Measurements from ENCODE around the gene GK. TPM values are rescaled to one million over a fixed set of nuclear protein-coding genes. Genes with fewer than 3 reads are reported as not detected.

Gene GK
- total RNA-seq, 1 donor from 2014 or later = 28.2 TPM

DNA sequence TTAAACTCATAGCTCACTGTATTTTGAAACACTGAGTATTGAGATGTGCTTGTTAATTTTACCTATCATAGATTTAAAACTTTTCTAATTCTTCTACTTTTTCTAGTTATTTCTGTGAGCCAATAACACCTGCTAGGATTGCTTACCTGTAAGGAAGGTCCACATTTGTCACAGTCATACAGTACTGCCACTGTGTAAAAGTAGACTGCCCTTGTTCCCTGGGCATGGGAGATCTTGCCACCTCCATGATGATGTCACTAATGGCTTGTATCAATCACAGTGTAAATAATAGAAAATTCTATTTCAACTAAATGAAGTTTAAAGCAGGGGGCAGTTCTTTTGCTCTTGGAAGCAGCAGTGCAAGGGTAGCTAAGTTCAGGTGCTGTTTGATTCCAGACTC lies 35.9 kb downstream of the GK start:
- Mint-ChIP-seq H3K36me3 (peaks cover 20% of the 10 kb centered on the region), H3K9me3 (no peaks in the 10 kb centered on the region), H3K27ac (no peak overlapping the region)

DNA sequence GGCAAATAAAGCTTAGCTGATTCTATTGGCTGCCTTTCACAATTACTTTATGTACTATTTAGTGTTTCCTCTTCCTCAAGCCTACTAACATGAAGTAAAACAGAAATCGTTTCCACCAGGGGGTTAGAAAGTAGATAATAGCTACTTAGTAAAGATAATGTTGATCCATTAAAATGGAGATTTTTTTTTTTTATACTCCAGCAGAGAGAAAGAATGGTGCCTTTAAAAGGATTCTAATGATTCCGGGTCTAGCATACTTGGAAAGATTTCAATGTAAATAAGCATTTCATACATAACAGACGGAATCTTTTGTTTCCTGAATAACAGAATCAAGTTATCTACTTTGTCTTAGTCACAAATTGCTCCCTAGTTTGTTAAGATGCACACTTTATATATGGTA lies 37.1 kb downstream of the GK start:
- no peaks in the 10 kb centered on the region for H3K27me3 Mint-ChIP-seq
- H3K4me1 Mint-ChIP-seq (ENCODE audit: unreplicated experiment) = no peaks in the 10 kb centered on the region
- TF ChIP-seq, protein P1, sequence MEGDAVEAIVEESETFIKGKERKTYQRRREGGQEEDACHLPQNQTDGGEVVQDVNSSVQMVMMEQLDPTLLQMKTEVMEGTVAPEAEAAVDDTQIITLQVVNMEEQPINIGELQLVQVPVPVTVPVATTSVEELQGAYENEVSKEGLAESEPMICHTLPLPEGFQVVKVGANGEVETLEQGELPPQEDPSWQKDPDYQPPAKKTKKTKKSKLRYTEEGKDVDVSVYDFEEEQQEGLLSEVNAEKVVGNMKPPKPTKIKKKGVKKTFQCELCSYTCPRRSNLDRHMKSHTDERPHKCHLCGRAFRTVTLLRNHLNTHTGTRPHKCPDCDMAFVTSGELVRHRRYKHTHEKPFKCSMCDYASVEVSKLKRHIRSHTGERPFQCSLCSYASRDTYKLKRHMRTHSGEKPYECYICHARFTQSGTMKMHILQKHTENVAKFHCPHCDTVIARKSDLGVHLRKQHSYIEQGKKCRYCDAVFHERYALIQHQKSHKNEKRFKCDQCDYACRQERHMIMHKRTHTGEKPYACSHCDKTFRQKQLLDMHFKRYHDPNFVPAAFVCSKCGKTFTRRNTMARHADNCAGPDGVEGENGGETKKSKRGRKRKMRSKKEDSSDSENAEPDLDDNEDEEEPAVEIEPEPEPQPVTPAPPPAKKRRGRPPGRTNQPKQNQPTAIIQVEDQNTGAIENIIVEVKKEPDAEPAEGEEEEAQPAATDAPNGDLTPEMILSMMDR (conservative IDR thresholded peaks at IDR 0.05) = no peak
- no peaks in the 10 kb centered on the region for H3K9me3 Mint-ChIP-seq
- no peak overlapping the region for H3K4me3 Mint-ChIP-seq
- H3K36me3 Mint-ChIP-seq = peaks cover 28% of the 10 kb centered on the region
- no peak for DNase-seq (ENCODE audit: extremely low spot score, unreplicated experiment)
- no peak overlapping the region for H3K27ac Mint-ChIP-seq

More for the DNA sequence above, 35.9 kb downstream of the GK start:
- H3K4me1 Mint-ChIP-seq (ENCODE audit: unreplicated experiment) = no peaks in the 10 kb centered on the region
- H3K27me3 Mint-ChIP-seq = no peaks in the 10 kb centered on the region
- no peak for DNase-seq (ENCODE audit: extremely low spot score, unreplicated experiment)
- H3K4me3 Mint-ChIP-seq = no peak overlapping the region
- TF ChIP-seq, protein P1 (conservative IDR thresholded peaks at IDR 0.05) = no peak

DNA sequence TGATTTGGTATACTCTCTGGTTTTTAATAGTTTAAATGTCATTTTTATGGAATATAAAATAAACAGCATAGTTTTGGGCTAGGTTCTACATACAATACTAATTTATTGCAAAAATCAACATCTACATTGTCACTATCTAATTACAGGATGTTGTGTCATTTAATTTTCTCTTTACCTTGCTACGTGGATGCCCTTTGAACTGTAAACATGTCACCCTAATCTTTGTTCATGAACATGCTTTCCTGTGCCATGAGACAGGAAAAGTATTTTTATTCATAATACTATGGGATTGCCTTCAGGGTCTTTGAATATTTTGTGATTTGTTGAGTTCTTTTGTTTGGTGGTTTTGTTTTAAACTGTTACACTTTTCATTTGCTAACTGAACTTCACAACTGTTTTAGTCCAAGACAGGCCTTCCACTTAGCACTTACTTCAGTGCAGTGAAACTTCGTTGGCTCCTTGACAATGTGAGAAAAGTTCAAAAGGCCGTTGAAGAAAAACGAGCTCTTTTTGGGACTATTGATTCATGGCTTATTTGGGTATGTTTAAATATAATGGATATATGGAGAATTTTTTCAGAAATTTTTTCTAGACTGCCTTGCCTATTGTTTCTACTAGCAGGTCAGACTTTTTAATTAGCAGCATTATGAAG lies 40.9 kb downstream of the GK start:
- no peak overlapping the region for H3K4me3 Mint-ChIP-seq

DNA sequence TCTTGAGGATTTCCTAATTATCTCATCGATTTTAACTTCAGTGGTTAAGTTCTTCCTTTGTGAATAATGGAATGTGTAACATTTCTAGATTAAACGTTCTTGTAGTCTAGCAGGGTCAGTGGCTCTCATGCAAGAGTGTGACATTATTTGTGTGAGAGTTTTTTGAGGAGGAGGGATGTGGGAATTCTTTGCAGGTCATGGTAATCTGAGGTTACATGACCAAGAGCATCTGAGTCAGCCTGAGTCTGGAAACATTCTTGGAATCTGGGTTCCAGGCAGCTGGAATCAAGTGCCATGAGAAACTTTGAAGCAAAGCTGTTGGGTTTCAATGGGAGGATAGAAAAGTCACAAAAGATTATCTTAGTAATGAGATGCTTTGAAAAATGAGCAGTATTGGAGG lies 49.5 kb downstream of the GK start:
- TF ChIP-seq, protein P1 (conservative IDR thresholded peaks at IDR 0.05) = no peak
- no peak overlapping the region for H3K4me3 Mint-ChIP-seq

More for the DNA sequence above, 40.9 kb downstream of the GK start:
- TF ChIP-seq, protein P1 (conservative IDR thresholded peaks at IDR 0.05) = no peak
- DNase-seq (ENCODE audit: extremely low spot score, unreplicated experiment) = no peak
- no peaks in the 10 kb centered on the region for H3K27me3 Mint-ChIP-seq
- peaks cover 19% of the 10 kb centered on the region for H3K36me3 Mint-ChIP-seq
- no peaks in the 10 kb centered on the region for H3K4me1 Mint-ChIP-seq (ENCODE audit: unreplicated experiment)
- H3K27ac Mint-ChIP-seq = peak overlapping the region; percentile 46
- H3K9me3 Mint-ChIP-seq = no peaks in the 10 kb centered on the region

DNA sequence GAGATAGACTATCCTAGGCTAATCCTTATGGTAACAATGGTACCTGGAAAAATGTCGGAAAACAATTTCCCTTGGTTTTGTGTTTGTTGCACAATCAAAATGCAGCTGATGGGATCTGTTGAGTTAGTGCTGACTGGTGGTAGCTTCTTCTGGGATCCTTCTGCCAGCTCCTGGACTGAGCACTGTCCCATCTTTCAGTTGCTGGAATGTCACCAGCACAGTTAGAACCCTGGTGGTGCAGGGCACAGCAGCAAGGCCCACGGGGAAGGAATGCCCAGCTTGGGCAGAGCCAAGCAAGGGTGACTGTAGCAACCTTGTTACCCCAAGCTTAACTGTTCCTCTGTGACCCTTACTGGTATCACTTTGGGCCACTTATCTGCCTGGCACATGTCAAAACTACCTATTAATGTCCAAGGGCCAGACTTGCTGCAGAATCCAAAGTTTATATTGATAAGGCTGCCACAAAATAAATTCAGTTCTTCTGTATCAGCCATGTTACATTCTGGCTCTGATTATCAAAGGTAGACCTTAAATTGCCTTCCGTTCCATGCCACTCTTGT lies 53.1 kb downstream of the GK start:
- Mint-ChIP-seq H3K36me3 (peaks cover 8% of the 10 kb centered on the region), H3K4me1 (ENCODE audit: unreplicated experiment) (no peaks in the 10 kb centered on the region), H3K9me3 (no peaks in the 10 kb centered on the region), H3K4me3 (no peak overlapping the region), H3K27ac (no peak overlapping the region), H3K27me3 (no peaks in the 10 kb centered on the region)
- DNase-seq (ENCODE audit: extremely low spot score, unreplicated experiment) = no peak
- TF ChIP-seq, protein P1 (conservative IDR thresholded peaks at IDR 0.05) = no peak

More for the DNA sequence above, 49.5 kb downstream of the GK start:
- no peak for DNase-seq (ENCODE audit: extremely low spot score, unreplicated experiment)
- no peaks in the 10 kb centered on the region for H3K9me3 Mint-ChIP-seq
- no peaks in the 10 kb centered on the region for H3K27me3 Mint-ChIP-seq
- H3K27ac Mint-ChIP-seq = no peak overlapping the region
- no peaks in the 10 kb centered on the region for H3K4me1 Mint-ChIP-seq (ENCODE audit: unreplicated experiment)
- H3K36me3 Mint-ChIP-seq = peaks cover 4% of the 10 kb centered on the region

Measured in type B pancreatic cell (in vitro differentiated cells).